ENCODE results near the gene TMC1.

GRCh38 chr9:72537671-72538070, 16.3 kb downstream of the TMC1 start:
- TF ChIP-seq, protein P1, sequence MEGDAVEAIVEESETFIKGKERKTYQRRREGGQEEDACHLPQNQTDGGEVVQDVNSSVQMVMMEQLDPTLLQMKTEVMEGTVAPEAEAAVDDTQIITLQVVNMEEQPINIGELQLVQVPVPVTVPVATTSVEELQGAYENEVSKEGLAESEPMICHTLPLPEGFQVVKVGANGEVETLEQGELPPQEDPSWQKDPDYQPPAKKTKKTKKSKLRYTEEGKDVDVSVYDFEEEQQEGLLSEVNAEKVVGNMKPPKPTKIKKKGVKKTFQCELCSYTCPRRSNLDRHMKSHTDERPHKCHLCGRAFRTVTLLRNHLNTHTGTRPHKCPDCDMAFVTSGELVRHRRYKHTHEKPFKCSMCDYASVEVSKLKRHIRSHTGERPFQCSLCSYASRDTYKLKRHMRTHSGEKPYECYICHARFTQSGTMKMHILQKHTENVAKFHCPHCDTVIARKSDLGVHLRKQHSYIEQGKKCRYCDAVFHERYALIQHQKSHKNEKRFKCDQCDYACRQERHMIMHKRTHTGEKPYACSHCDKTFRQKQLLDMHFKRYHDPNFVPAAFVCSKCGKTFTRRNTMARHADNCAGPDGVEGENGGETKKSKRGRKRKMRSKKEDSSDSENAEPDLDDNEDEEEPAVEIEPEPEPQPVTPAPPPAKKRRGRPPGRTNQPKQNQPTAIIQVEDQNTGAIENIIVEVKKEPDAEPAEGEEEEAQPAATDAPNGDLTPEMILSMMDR (IDR thresholded peaks at IDR 0.05): no peak
- TF ChIP-seq POLR2A (IDR thresholded peaks at IDR 0.05) (no peak), POLR2AphosphoS5 (IDR thresholded peaks at IDR 0.05) (no peak)

Data from stomach (tissue), 4 donors.